ENCODE results near the gene MCC.

DNA sequence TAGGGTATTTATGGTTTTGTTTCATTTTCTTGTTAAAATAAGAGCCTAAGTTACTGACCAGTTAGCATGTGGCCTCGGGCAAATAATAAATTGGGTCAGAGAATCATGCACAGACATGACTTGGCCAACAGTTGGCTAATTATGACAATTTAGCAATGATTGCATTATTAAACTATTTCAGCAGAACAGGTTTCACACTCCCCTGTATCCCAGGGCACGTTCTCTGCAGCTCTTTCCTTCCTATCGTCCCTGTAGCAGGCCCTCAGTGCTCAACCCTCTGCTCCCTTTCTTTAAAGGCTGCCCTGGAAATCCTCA lies 221.4 kb downstream of the MCC start:
- TF ChIP-seq ELK1 (IDR thresholded peaks at IDR 0.05; ENCODE audit: low read depth, low read length) (no peak), RFX5 (IDR thresholded peaks at IDR 0.05) (no peak), RAD21 (conservative IDR thresholded peaks at IDR 0.05 in 1 of 2, IDR thresholded peaks at IDR 0.05 in 1 of 2) (no peak), TP53 (CRISPR knock-in tag; IDR thresholded peaks at IDR 0.05) (no peak), JUNB (IDR thresholded peaks at IDR 0.05) (no peak), MAZ (IDR thresholded peaks at IDR 0.05; ENCODE audit: borderline replicate concordance, low read depth, low read length) (no peak), POLR2A (IDR thresholded peaks at IDR 0.05; ENCODE audit: low read length) (no peak), BHLHE40 (IDR thresholded peaks at IDR 0.05; ENCODE audit: low read depth, low read length) (no peak), ZFP36 (IDR thresholded peaks at IDR 0.05; ENCODE audit: borderline replicate concordance, partially characterized antibody) (no peak), MAX (IDR thresholded peaks at IDR 0.05) (no peak)
- TF ChIP-seq, protein P1, sequence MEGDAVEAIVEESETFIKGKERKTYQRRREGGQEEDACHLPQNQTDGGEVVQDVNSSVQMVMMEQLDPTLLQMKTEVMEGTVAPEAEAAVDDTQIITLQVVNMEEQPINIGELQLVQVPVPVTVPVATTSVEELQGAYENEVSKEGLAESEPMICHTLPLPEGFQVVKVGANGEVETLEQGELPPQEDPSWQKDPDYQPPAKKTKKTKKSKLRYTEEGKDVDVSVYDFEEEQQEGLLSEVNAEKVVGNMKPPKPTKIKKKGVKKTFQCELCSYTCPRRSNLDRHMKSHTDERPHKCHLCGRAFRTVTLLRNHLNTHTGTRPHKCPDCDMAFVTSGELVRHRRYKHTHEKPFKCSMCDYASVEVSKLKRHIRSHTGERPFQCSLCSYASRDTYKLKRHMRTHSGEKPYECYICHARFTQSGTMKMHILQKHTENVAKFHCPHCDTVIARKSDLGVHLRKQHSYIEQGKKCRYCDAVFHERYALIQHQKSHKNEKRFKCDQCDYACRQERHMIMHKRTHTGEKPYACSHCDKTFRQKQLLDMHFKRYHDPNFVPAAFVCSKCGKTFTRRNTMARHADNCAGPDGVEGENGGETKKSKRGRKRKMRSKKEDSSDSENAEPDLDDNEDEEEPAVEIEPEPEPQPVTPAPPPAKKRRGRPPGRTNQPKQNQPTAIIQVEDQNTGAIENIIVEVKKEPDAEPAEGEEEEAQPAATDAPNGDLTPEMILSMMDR (IDR thresholded peaks at IDR 0.05), result no peak

Measured in A549 (cell line).